ENCODE measurements around the gene PDZD7.

The PDZD7 gene

GRCh38 chr10:101060951-101061623 lies 30.2 kb upstream of the PDZD7 start:
- DNase-seq: peak; percentile 98

- DNase-seq: peak; percentile 95
Observed at GRCh38 chr10:101060036-101060950, 29.4 kb upstream of the PDZD7 start.

GRCh38 chr10:101056365-101057151 lies 25.6 kb upstream of the PDZD7 start:
- DNase-seq: no peak

- DNase-seq: no peak
Observed at GRCh38 chr10:101055411-101055810, 24.5 kb upstream of the PDZD7 start.

- no peak for DNase-seq
Observed at GRCh38 chr10:101054876-101055275, 23.9 kb upstream of the PDZD7 start.

GRCh38 chr10:101054351-101054750 lies 23.4 kb upstream of the PDZD7 start:
- no peak for DNase-seq

- no peak for DNase-seq
Observed at GRCh38 chr10:101053516-101053915, 22.6 kb upstream of the PDZD7 start.

GRCh38 chr10:101052285-101052684 lies 21.4 kb upstream of the PDZD7 start:
- DNase-seq: no peak

GRCh38 chr10:101050208-101051069 lies 19.5 kb upstream of the PDZD7 start:
- peak; percentile 56 for DNase-seq

GRCh38 chr10:101047961-101048892 lies 17.3 kb upstream of the PDZD7 start:
- no peak for DNase-seq

- no peak for DNase-seq
Observed at GRCh38 chr10:101047268-101047667, 16.3 kb upstream of the PDZD7 start.

GRCh38 chr10:101046332-101047238 lies 15.7 kb upstream of the PDZD7 start:
- DNase-seq: no peak

- DNase-seq: no peak
Observed at GRCh38 chr10:101044117-101044516, 13.2 kb upstream of the PDZD7 start.

- DNase-seq: no peak
Observed at GRCh38 chr10:101043363-101043707, 12.4 kb upstream of the PDZD7 start.

GRCh38 chr10:101042667-101043362 lies 11.9 kb upstream of the PDZD7 start:
- DNase-seq: peak; percentile 95

- no peak for DNase-seq
Observed at GRCh38 chr10:101042118-101042517, 11.2 kb upstream of the PDZD7 start.

GRCh38 chr10:101041252-101041761 lies 10.4 kb upstream of the PDZD7 start:
- peak; percentile 89 for DNase-seq

GRCh38 chr10:101040851-101041250 lies 9.9 kb upstream of the PDZD7 start:
- no peak for DNase-seq

- DNase-seq: no peak
Observed at GRCh38 chr10:101040061-101040460, 9.1 kb upstream of the PDZD7 start.
